Uterus (tissue), 4 donors: Measurements from ENCODE around the gene PRADC1. TPM values are rescaled to one million over a fixed set of nuclear protein-coding genes. Genes with fewer than 3 reads are reported as not detected.

Source experiments
- DNase-seq, 2 donors: peaks; one replicate each; pipeline ENCODE4 v3.0.0-alpha.2; 2019 to 2020
- H3K27ac ChIP-seq, 2 donors: fragments of 200-600 bp; sonication (generic); 1 replicate in 1 of 2; 2 replicates in 1 of 2; pipeline ENCODE4 v1.5.1; 2016 to 2018
- H3K27me3 ChIP-seq, 2 donors: fragments of 200-600 bp; sonication (generic); one replicate each; pipeline ENCODE4 v1.5.1; 2018 to 2019; ENCODE audit warnings: control low read depth in 1 of 2
- H3K36me3 ChIP-seq, 2 donors: fragments of 200-600 bp; sonication (generic); one replicate each; pipeline ENCODE4 v1.5.1; 2019; ENCODE audit warnings: control low read depth in 1 of 2
- H3K4me1 ChIP-seq, 2 donors: fragments of 200-600 bp; sonication (generic); one replicate each; pipeline ENCODE4 v1.5.1; 2018 to 2019; ENCODE audit warnings: control low read depth in 1 of 2
- H3K4me3 ChIP-seq, 2 donors: fragments of 200-600 bp; sonication (generic); 1 replicate in 1 of 2; 2 replicates in 1 of 2; pipeline ENCODE4 v1.5.1; 2018 to 2019; ENCODE audit warnings: mild to moderate bottlenecking in 1 of 2
- H3K9me3 ChIP-seq, 2 donors: fragments of 200-600 bp; sonication (generic); one replicate each; pipeline ENCODE4 v1.5.1; 2019; ENCODE audit warnings: control low read depth in 1 of 2
- CTCF ChIP-seq, 4 experiments: fragments of 200-600 bp in 2 of 4; fragments of 450-650 bp in 2 of 4; sonication (generic) in 2 of 4; IDR thresholded peaks; one replicate each; pipeline ENCODE4 v1.5.1; 2016 to 2019; ENCODE audit warnings: antibody characterized with exemption in 4 of 4, mild to moderate bottlenecking in 2 of 4, moderate library complexity in 1 of 4
- POLR2A ChIP-seq, 2 donors: fragments of 450-650 bp; IDR thresholded peaks; one replicate each; pipeline ENCODE4 v1.6.1; 2016; ENCODE audit warnings: antibody characterized with exemption in 2 of 2, mild to moderate bottlenecking in 1 of 2, moderate library complexity in 1 of 2
- intact Hi-C: fragments of 100-400 bp; cut with DNase I; formaldehyde crosslinking; loops from one replicate; pipeline ENCODE4 v1.15.1; 2023; ENCODE audit warnings: low total_unique reads
- total RNA-seq, 4 donors: library from RNA; depleted of rRNA in 3 of 4; stranded (reverse); fragments of >200 nt in 3 of 4; gene quantifications; one replicate each; pipeline versions ENCODE4 v1.1.0 to v1.2.4, GENCODE V29; 2014 to 2023
- donor health status: DM: yes; HTN: yes; CAD: no.

PRADC1 gene
- total RNA-seq, 4 donors from 2014 or later = 2.3 to 11.8 (median 9.8) TPM

- Histone ChIP-seq H3K36me3 (no peaks in the 10 kb centered on the region), H3K9me3 (no peaks in the 10 kb centered on the region), H3K4me1 (no peaks in the 10 kb centered on the region), H3K27ac (no peak overlapping the region), H3K27me3 (no peaks in the 10 kb centered on the region), H3K4me3 (no peak overlapping the region)
- DNase-seq = no peak
- no peak for TF ChIP-seq POLR2A (IDR thresholded peaks at IDR 0.05)
- TF ChIP-seq CTCF (IDR thresholded peaks at IDR 0.05) = no peak
- intact Hi-C loops = no loop called here
Measured at GRCh38 chr2:73258186-73258912, 25.3 kb upstream of the PRADC1 start.

- TF ChIP-seq CTCF (IDR thresholded peaks at IDR 0.05) (no peak), POLR2A (IDR thresholded peaks at IDR 0.05) (no peak)
- Histone ChIP-seq H3K27ac (no peak overlapping the region), H3K4me1 (no peaks in the 10 kb centered on the region), H3K36me3 (no peaks in the 10 kb centered on the region), H3K9me3 (no peaks in the 10 kb centered on the region), H3K27me3 (no peaks in the 10 kb centered on the region), H3K4me3 (no peak overlapping the region)
- no peak for DNase-seq
- intact Hi-C loops = no loop called here
Measured at GRCh38 chr2:73257425-73258125, 24.5 kb upstream of the PRADC1 start.

GRCh38 chr2:73257021-73257420, 24.0 kb upstream of the PRADC1 start:
- intact Hi-C loops = no loop called here
- no peak overlapping the region for H3K27ac ChIP-seq
- H3K36me3 ChIP-seq = no peaks in the 10 kb centered on the region
- H3K4me1 ChIP-seq = no peaks in the 10 kb centered on the region
- H3K9me3 ChIP-seq = no peaks in the 10 kb centered on the region
- no peak for DNase-seq
- TF ChIP-seq CTCF (IDR thresholded peaks at IDR 0.05) (no peak), POLR2A (IDR thresholded peaks at IDR 0.05) (no peak)
- H3K4me3 ChIP-seq = no peak overlapping the region
- H3K27me3 ChIP-seq = no peaks in the 10 kb centered on the region

GRCh38 chr2:73256618-73256922, 23.5 kb upstream of the PRADC1 start:
- DNase-seq = no peak
- Histone ChIP-seq H3K4me3 (no peak overlapping the region), H3K4me1 (no peaks in the 10 kb centered on the region), H3K36me3 (no peaks in the 10 kb centered on the region), H3K27ac (no peak overlapping the region), H3K27me3 (no peaks in the 10 kb centered on the region), H3K9me3 (no peaks in the 10 kb centered on the region)
- intact Hi-C loops = no loop called here
- TF ChIP-seq CTCF (IDR thresholded peaks at IDR 0.05) = no peak
- TF ChIP-seq POLR2A (IDR thresholded peaks at IDR 0.05) = no peak

GRCh38 chr2:73255907-73256617, 23.0 kb upstream of the PRADC1 start:
- H3K27ac ChIP-seq = no peak overlapping the region
- H3K27me3 ChIP-seq = no peaks in the 10 kb centered on the region
- H3K36me3 ChIP-seq = no peaks in the 10 kb centered on the region
- no peak for TF ChIP-seq POLR2A (IDR thresholded peaks at IDR 0.05)
- TF ChIP-seq CTCF (IDR thresholded peaks at IDR 0.05) = no peak
- no peak for DNase-seq
- no peak overlapping the region for H3K4me3 ChIP-seq
- H3K4me1 ChIP-seq = no peaks in the 10 kb centered on the region
- H3K9me3 ChIP-seq = no peaks in the 10 kb centered on the region
- intact Hi-C loops = no loop called here
